ENCODE measurements around the gene SSUH2. TPM values are rescaled to one million over a fixed set of nuclear protein-coding genes. Genes with fewer than 3 reads are reported as not detected.

The SSUH2 gene
- total and polyA plus RNA-seq, 4 donors: 0.07 to 3.4 (median 0.34) TPM

DNA sequence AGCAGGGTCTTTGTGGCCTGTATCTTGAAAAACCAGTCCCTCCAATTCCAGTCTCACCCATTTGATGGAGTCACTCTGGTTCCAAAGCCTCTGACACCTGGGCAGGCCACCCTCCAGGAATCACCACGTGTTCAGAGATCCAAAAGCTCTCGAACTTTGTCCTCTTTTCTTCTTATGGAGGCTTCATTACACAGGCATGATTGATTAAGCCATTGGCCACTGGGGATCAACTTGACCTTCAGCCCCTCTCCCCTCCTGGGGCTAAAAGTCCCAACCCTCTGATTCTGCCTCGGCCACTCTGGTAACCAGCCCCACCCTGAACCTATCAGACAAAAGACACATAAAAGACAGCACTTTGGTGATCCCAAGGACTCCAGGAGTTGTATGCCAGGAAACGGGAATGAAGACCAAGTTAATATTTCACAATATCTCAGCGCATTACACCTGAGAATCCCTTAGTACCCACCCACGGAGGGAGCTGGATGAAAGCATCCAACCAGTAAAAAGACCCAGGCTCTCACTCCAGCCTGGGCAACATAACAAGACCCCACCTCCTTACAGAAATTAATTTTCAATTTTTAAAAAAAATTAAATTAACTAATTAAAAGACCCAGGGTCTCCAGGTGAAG lies 23.0 kb upstream of the SSUH2 start:
- no peak for DNase-seq
- TF ChIP-seq CTCF (IDR thresholded peaks at IDR 0.05; ENCODE audit: control extremely low read depth, extremely low read depth): no peak
- H3K4me1 ChIP-seq (ENCODE audit: control insufficient read depth in 5 of 5, insufficient read depth in 5 of 5, low read length in 5 of 5): no peaks in the 10 kb centered on the region
- H3K27ac ChIP-seq (ENCODE audit: low read depth in 1 of 2, low read length in 1 of 2): no peak overlapping the region
- no peak overlapping the region for H3K9ac ChIP-seq (ENCODE audit: insufficient read depth in 1 of 2, low read length in 2 of 2)
- no peaks in the 10 kb centered on the region for H3K27me3 ChIP-seq (ENCODE audit: control insufficient read depth in 3 of 3, insufficient read depth in 3 of 3, low read length in 2 of 3)
- WGBS, 2 donors: 84 to 91% methylated on average over 6 of the region's 6 CpGs
- H3K9me3 ChIP-seq (ENCODE audit: control insufficient read depth in 4 of 4, insufficient read depth in 3 of 4, low read length in 3 of 4): no peaks in the 10 kb centered on the region
- ATAC-seq (ENCODE audit: insufficient read depth, low FRiP score): no peak
- no peak overlapping the region for H3K4me3 ChIP-seq
- no peaks in the 10 kb centered on the region for H3K36me3 ChIP-seq (ENCODE audit: control insufficient read depth in 4 of 4, insufficient read depth in 4 of 4, low read length in 4 of 4)

- DNase-seq (no peak), ATAC-seq (ENCODE audit: insufficient read depth, low FRiP score) (no peak)
- Histone ChIP-seq H3K4me3 (no peak overlapping the region), H3K36me3 (ENCODE audit: control insufficient read depth in 4 of 4, insufficient read depth in 4 of 4, low read length in 4 of 4) (no peaks in the 10 kb centered on the region), H3K9ac (ENCODE audit: insufficient read depth in 1 of 2, low read length in 2 of 2) (no peak overlapping the region), H3K4me1 (ENCODE audit: control insufficient read depth in 5 of 5, insufficient read depth in 5 of 5, low read length in 5 of 5) (peaks cover 0 to 11% (median 9%) of the 10 kb centered on the region in 5 donors), H3K27ac (ENCODE audit: low read depth in 1 of 2, low read length in 1 of 2) (no peak overlapping the region), H3K9me3 (ENCODE audit: control insufficient read depth in 4 of 4, insufficient read depth in 3 of 4, low read length in 3 of 4) (no peaks in the 10 kb centered on the region), H3K27me3 (ENCODE audit: control insufficient read depth in 3 of 3, insufficient read depth in 3 of 3, low read length in 2 of 3) (no peaks in the 10 kb centered on the region)
- TF ChIP-seq CTCF (IDR thresholded peaks at IDR 0.05; ENCODE audit: control extremely low read depth, extremely low read depth): no peak
- 32 to 55% methylated on average over 4 of the region's 4 CpGs for WGBS, 2 donors
These were observed 20.9 kb upstream of the SSUH2 start for GRCh38 chr3:8665407-8665896.

DNA sequence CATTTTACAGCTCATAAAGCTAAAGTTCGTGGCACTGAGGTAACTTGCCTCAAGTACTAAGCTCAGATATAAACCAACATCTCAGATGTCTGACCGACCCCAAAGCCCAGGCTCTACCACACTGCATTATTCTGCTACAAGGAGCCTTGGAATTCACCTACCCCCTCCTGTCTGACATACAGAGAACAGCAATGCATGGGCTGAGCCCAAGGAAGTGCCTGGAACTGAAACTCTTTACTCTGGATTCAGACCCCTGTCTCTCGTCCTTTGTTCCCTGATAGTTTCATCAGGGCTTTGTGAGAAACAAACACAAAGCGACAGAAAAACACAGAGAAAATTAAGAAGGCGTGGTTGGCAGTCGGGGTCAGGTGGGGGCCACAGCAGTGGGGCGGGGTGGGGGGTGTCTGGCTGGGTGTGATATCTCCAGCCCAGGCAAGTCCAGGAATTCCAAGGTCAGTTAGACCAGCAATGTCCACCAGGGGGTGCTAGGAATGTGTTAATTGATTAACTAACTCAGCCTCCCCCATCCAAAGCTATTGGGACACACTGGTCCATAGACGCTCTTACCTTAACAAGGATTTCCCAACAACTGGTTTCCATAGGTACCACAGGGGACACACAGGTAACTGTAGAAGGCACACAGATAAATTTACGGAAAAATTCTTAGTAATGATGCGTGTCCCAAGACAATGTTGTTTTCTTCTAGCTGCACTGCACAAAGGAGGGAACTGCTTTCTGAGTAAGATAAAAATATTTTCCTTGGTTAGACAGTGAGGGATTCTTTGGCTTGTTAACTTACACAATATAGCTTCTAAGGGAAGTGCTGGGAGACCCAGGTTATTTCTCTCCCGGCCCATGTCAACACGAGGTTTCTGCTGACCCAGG lies 18.8 kb upstream of the SSUH2 start:
- H3K4me1 ChIP-seq (ENCODE audit: control insufficient read depth in 5 of 5, insufficient read depth in 5 of 5, low read length in 5 of 5): peaks cover 0 to 31% (median 22%) of the 10 kb centered on the region in 5 donors
- H3K9me3 ChIP-seq (ENCODE audit: control insufficient read depth in 4 of 4, insufficient read depth in 3 of 4, low read length in 3 of 4): no peaks in the 10 kb centered on the region
- no peaks in the 10 kb centered on the region for H3K27me3 ChIP-seq (ENCODE audit: control insufficient read depth in 3 of 3, insufficient read depth in 3 of 3, low read length in 2 of 3)
- peak; percentile 66 to 69 (median 67) for DNase-seq
- no peak overlapping the region for H3K27ac ChIP-seq (ENCODE audit: low read depth in 1 of 2, low read length in 1 of 2)
- H3K4me3 ChIP-seq: no peak overlapping the region
- peak; percentile 22 for TF ChIP-seq CTCF (IDR thresholded peaks at IDR 0.05; ENCODE audit: control extremely low read depth, extremely low read depth)
- H3K9ac ChIP-seq (ENCODE audit: insufficient read depth in 1 of 2, low read length in 2 of 2): no peak overlapping the region
- ATAC-seq (ENCODE audit: insufficient read depth, low FRiP score): no peak
- no peaks in the 10 kb centered on the region for H3K36me3 ChIP-seq (ENCODE audit: control insufficient read depth in 4 of 4, insufficient read depth in 4 of 4, low read length in 4 of 4)
- 68 to 73% methylated on average over 12 of the region's 12 CpGs for WGBS, 2 donors

Measured in lung (tissue), 12 donors.